ENCODE data around the gene GABRG3. TPM values are rescaled to one million over a fixed set of nuclear protein-coding genes. Genes with fewer than 3 reads are reported as not detected.

GABRG3 gene
- polyA plus RNA-seq, 1 donor (not counting 4 experiments of a cell fraction or from before 2014, with no cell fraction given) = not detected

DNA sequence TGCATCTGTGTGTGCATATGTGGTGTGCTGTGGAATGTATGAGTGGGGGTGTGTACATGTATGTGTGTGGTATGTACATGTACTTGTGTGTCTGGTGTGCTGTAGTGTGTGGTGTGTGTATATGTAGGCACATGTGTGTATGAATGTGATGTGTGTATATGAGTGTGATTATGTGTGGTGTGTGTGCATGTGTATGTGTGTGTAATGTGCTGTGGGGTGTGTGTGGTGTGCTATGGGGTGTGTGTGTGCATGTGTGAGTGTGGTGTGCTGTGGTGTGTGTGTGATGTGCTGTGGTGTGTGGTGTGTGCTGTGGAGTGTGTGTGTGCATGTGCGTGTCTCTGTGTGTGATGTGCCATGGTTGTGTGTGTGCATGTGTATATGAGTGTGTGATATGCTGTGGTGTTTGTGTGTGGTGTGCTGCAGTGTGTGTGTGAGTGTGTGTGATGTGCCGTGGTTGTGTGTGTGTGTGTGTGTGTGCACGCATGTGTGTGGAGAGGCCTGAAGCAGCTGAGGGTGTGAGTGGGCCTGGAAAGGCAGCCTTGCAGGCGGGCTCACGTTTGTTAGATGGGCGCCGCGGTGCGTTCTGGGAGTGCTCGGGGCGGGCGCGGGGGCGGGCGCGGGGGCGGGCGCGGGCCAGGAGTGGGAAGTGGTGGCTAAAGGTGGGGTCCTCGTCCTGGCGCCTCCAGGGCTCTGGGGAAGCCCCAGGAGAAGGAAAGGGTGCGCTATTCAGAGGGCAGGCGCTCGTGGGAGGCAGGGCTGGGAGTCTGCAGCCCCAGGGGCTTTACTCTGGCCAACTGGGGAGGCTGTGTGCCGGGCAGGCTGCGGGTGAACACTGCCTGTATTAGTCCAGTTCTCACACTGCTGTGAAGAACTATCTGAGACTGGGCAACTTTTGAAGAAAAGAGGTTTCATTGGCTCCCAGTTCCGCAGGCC is 116.9 kb downstream of the GABRG3 start:
- Histone ChIP-seq H3K27me3 (ENCODE audit: control insufficient read depth, extremely low read depth, insufficient read depth, low read length) (no peaks in the 10 kb centered on the region), H3K79me2 (ENCODE audit: control insufficient read depth, insufficient read depth, low read length) (no peaks in the 10 kb centered on the region), H3K9me1 (ENCODE audit: control insufficient read depth, extremely low read depth, insufficient read depth, low read length) (no peaks in the 10 kb centered on the region), H4K20me1 (ENCODE audit: control insufficient read depth, extremely low read depth, insufficient read depth, low read length) (no peaks in the 10 kb centered on the region), H3K4me2 (ENCODE audit: control insufficient read depth, extremely low read depth, insufficient read depth, low read depth, low read length) (no peak overlapping the region), H2AFZ (ENCODE audit: control insufficient read depth, low read length) (no peak overlapping the region), H3K36me3 (ENCODE audit: control insufficient read depth in 2 of 2, extremely low read depth in 1 of 2, insufficient read depth in 2 of 2, low read length in 2 of 2) (no peaks in the 10 kb centered on the region), H3K9ac (ENCODE audit: control insufficient read depth, extremely low read depth, insufficient read depth, low read length) (no peak overlapping the region), H3K4me1 (ENCODE audit: control insufficient read depth, extremely low read depth, insufficient read depth, low read length) (no peaks in the 10 kb centered on the region), H3K4me3 (ENCODE audit: control insufficient read depth in 2 of 3, extremely low read depth in 1 of 3, insufficient read depth in 2 of 3, low read depth in 1 of 3, low read length in 3 of 3) (no peak overlapping the region), H3K9me3 (ENCODE audit: control insufficient read depth, low read depth, low read length) (peaks cover 7% of the 10 kb centered on the region), H3K27ac (ENCODE audit: control insufficient read depth, insufficient read depth, low read length) (no peak overlapping the region)
- FAIRE-seq (no peak), DNase-seq (ENCODE audit: low read depth, low spot score) (no peak)
- TF ChIP-seq, protein P1, sequence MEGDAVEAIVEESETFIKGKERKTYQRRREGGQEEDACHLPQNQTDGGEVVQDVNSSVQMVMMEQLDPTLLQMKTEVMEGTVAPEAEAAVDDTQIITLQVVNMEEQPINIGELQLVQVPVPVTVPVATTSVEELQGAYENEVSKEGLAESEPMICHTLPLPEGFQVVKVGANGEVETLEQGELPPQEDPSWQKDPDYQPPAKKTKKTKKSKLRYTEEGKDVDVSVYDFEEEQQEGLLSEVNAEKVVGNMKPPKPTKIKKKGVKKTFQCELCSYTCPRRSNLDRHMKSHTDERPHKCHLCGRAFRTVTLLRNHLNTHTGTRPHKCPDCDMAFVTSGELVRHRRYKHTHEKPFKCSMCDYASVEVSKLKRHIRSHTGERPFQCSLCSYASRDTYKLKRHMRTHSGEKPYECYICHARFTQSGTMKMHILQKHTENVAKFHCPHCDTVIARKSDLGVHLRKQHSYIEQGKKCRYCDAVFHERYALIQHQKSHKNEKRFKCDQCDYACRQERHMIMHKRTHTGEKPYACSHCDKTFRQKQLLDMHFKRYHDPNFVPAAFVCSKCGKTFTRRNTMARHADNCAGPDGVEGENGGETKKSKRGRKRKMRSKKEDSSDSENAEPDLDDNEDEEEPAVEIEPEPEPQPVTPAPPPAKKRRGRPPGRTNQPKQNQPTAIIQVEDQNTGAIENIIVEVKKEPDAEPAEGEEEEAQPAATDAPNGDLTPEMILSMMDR (optimal IDR thresholded peaks at IDR 0.05 in 1 of 3, IDR thresholded peaks at IDR 0.05 in 1 of 3, conservative IDR thresholded peaks at IDR 0.05 in 1 of 3; ENCODE audit: extremely low read depth in 1 of 3, insufficient read depth in 2 of 3, low read length in 3 of 3) = no peak
- no peak for TF ChIP-seq EZH2 (IDR thresholded peaks at IDR 0.05; ENCODE audit: low read length)
- dilution Hi-C loops (cut with MboI; ENCODE audit: extremely low pct_ligation_motif_present, low sequenced_read_pairs) = no loop called here

DNA sequence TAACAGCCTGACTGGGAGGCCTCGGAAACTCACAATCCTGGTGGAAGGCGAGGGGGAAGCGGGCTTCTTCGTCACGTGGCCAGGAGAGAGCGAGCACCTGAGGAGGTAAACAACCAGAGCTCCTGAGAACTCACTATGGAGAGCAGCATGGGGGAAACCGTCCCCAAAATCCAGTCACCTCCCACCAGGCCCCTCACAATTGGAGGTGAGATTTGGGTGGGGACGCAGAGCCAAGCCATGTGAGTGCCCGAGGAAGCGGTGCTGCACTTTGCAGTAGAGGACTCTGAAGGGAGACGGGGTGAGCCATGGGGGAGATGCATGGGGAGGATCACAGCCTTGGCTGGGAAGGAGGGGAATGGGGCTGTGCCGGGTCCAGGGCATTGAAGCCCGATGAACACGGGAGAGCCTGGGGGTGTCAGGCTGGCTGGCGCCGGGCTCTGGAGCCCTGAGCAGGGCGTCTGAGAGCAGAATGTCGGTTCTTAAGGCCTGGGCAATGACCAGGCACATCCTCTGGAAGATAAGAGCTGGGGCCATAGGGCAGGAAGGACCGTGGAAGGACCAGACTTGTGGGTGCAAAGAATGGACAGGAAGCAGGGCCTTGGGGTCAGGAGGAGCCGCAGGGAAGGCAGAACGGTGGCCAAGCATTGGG is 117.7 kb downstream of the GABRG3 start:
- Histone ChIP-seq H4K20me1 (ENCODE audit: control insufficient read depth, extremely low read depth, insufficient read depth, low read length) (no peaks in the 10 kb centered on the region), H3K27ac (ENCODE audit: control insufficient read depth, insufficient read depth, low read length) (no peak overlapping the region), H3K4me1 (ENCODE audit: control insufficient read depth, extremely low read depth, insufficient read depth, low read length) (no peaks in the 10 kb centered on the region), H3K36me3 (ENCODE audit: control insufficient read depth in 2 of 2, extremely low read depth in 1 of 2, insufficient read depth in 2 of 2, low read length in 2 of 2) (no peaks in the 10 kb centered on the region), H3K9me3 (ENCODE audit: control insufficient read depth, low read depth, low read length) (peaks cover 9% of the 10 kb centered on the region), H2AFZ (ENCODE audit: control insufficient read depth, low read length) (no peak overlapping the region), H3K9ac (ENCODE audit: control insufficient read depth, extremely low read depth, insufficient read depth, low read length) (no peak overlapping the region), H3K27me3 (ENCODE audit: control insufficient read depth, extremely low read depth, insufficient read depth, low read length) (no peaks in the 10 kb centered on the region), H3K9me1 (ENCODE audit: control insufficient read depth, extremely low read depth, insufficient read depth, low read length) (no peaks in the 10 kb centered on the region), H3K4me2 (ENCODE audit: control insufficient read depth, extremely low read depth, insufficient read depth, low read depth, low read length) (no peak overlapping the region), H3K4me3 (ENCODE audit: control insufficient read depth in 2 of 3, extremely low read depth in 1 of 3, insufficient read depth in 2 of 3, low read depth in 1 of 3, low read length in 3 of 3) (no peak overlapping the region), H3K79me2 (ENCODE audit: control insufficient read depth, insufficient read depth, low read length) (no peaks in the 10 kb centered on the region)
- no peak for TF ChIP-seq EZH2 (IDR thresholded peaks at IDR 0.05; ENCODE audit: low read length)
- TF ChIP-seq, protein P1 (optimal IDR thresholded peaks at IDR 0.05 in 1 of 3, IDR thresholded peaks at IDR 0.05 in 1 of 3, conservative IDR thresholded peaks at IDR 0.05 in 1 of 3; ENCODE audit: extremely low read depth in 1 of 3, insufficient read depth in 2 of 3, low read length in 3 of 3) = no peak
- no peak for FAIRE-seq
- dilution Hi-C loops (cut with MboI; ENCODE audit: extremely low pct_ligation_motif_present, low sequenced_read_pairs) = no loop called here
- no peak for DNase-seq (ENCODE audit: low read depth, low spot score)
